Hepatocyte (in vitro differentiated cells): ENCODE results near the gene TRAF3.

ENCODE experiments used
- EZH2phosphoT487 ChIP-seq: fragments of 200-600 bp; sonication (generic); IDR thresholded peaks from one replicate; pipeline ENCODE4 v1.6.1; 2018; ENCODE audit warnings: antibody characterized with exemption, mild to moderate bottlenecking, low read depth, moderate library complexity; ENCODE audit not compliant: unreplicated experiment, severe bottlenecking
- TF ChIP-seq, protein P1 (sequence below): fragments of 200-600 bp; sonication (generic); IDR thresholded peaks from 2 replicates; pipeline ENCODE4 v1.5.1; 2016; ENCODE audit warnings: antibody characterized with exemption, mild to moderate bottlenecking; ENCODE audit not compliant: poor library complexity

DNA sequence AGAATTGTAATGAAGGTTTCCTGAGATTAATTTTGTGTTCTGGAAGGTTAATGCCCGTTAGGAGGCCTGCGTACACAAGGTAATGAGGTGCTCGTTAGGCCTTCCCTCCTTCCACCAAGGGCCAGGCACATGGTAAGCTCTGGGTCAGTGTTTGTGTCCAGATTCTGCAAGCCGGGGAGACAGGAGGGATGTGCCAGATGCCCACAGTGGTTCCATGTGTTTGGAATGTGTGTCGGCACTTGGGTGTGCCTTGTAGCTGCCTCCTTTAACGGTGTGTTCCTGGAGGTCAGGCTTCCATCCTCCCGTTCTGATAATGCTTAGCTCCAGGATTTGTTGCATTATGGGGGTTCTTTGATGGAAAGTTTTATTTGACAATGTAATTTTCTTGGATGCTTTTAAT lies 5.7 kb downstream of the TRAF3 start:
- no peak for TF ChIP-seq EZH2phosphoT487
- TF ChIP-seq, protein P1, sequence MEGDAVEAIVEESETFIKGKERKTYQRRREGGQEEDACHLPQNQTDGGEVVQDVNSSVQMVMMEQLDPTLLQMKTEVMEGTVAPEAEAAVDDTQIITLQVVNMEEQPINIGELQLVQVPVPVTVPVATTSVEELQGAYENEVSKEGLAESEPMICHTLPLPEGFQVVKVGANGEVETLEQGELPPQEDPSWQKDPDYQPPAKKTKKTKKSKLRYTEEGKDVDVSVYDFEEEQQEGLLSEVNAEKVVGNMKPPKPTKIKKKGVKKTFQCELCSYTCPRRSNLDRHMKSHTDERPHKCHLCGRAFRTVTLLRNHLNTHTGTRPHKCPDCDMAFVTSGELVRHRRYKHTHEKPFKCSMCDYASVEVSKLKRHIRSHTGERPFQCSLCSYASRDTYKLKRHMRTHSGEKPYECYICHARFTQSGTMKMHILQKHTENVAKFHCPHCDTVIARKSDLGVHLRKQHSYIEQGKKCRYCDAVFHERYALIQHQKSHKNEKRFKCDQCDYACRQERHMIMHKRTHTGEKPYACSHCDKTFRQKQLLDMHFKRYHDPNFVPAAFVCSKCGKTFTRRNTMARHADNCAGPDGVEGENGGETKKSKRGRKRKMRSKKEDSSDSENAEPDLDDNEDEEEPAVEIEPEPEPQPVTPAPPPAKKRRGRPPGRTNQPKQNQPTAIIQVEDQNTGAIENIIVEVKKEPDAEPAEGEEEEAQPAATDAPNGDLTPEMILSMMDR: no peak
